Heart left ventricle (tissue), 16 donors: ENCODE results near the gene SSR2. TPM values are rescaled to one million over a fixed set of nuclear protein-coding genes. Genes with fewer than 3 reads are reported as not detected.

Experiments
- ATAC-seq, 4 donors: fragments of 200-7000 bp; cut with Tn5 transposase; one replicate each; pipeline ENCODE4 v1.9.1; 2020 to 2022; ENCODE audit warnings: moderate library complexity in 4 of 4, mild to moderate bottlenecking in 3 of 4, moderate number of reproducible peaks in 1 of 4
- DNase-seq, 5 donors: peaks; one replicate each; pipeline ENCODE4 v3.0.0-alpha.2; 2020
- H3K27ac ChIP-seq, 12 donors: fragments of 200-600 bp; sonication (generic) in 4 of 12; one replicate each; pipeline versions ENCODE4 v1.5.0 to v1.8.0; 2016 to 2022; ENCODE audit warnings: mild to moderate bottlenecking in 2 of 12
- H3K27me3 ChIP-seq, 9 donors: fragments of 200-600 bp; sonication (generic) in 2 of 9; one replicate each; pipeline versions ENCODE4 v1.5.1 to v1.8.0; 2016 to 2022; ENCODE audit warnings: mild to moderate bottlenecking in 3 of 9
- H3K36me3 ChIP-seq, 9 donors: fragments of 200-600 bp; sonication (generic) in 2 of 9; one replicate each; pipeline versions ENCODE4 v1.5.0 to v1.8.0; 2018 to 2022; ENCODE audit warnings: mild to moderate bottlenecking in 2 of 9
- H3K4me1 ChIP-seq, 12 donors: fragments of 200-600 bp; sonication (generic) in 4 of 12; one replicate each; pipeline versions ENCODE4 v1.5.0 to v1.8.0; 2016 to 2022; ENCODE audit warnings: mild to moderate bottlenecking in 3 of 12
- H3K4me3 ChIP-seq, 12 donors: fragments of 200-600 bp; sonication (generic) in 4 of 12; one replicate each; pipeline versions ENCODE4 v1.5.0 to v1.8.0; 2017 to 2022; ENCODE audit warnings: mild to moderate bottlenecking in 9 of 12, moderate library complexity in 4 of 12
- H3K9me3 ChIP-seq, 12 donors: fragments of 200-600 bp; sonication (generic) in 4 of 12; one replicate each; pipeline versions ENCODE4 v1.5.0 to v1.8.0; 2016 to 2022; ENCODE audit warnings: mild to moderate bottlenecking in 1 of 12
- POLR2A ChIP-seq, 2 donors: fragments of 450-650 bp; IDR thresholded peaks; one replicate each; pipeline ENCODE4 v1.6.1; 2017; ENCODE audit warnings: antibody characterized with exemption in 2 of 2, mild to moderate bottlenecking in 2 of 2, moderate library complexity in 2 of 2
- WGBS, 4 donors: extraction: QIAGEN DNeasy Blood & Tissue Kit in 2 of 4; methylation state at CpG; one replicate each; pipeline versions ENCODE4 v1.1.5 to v1.1.7; 2013 to 2018; 5-methylcytosine and 5-hydroxymethylcytosine counted together
- intact Hi-C, 10 donors: fragments of 100-400 bp; cut with DNase I; formaldehyde crosslinking; loops; one replicate each; pipeline versions ENCODE4 v1.11.1 to v1.14.2; 2022
- polyA plus RNA-seq, 2 donors: library from polyadenylated mRNA; stranded (reverse); fragments of 200-250 nt; gene quantifications; one replicate each; pipeline ENCODE4 v1.2.3, GENCODE V29; 2013
- total RNA-seq, 9 donors: library from RNA; depleted of rRNA in 2 of 9; stranded (reverse); fragments of >200 nt in 2 of 9; fragmentation: NEBNext Ultra II Directional in 3 of 9; extraction: Animal tissue kit (Norgen Biotek cat#: 25700) in 3 of 9; gene quantifications; one replicate each; pipeline versions ENCODE4 v1.1.0 to v1.2.4, GENCODE V29; 2016 to 2023
- TF ChIP-seq, protein P1 (sequence below), 12 donors: fragments of 200-600 bp; sonication (generic) in 4 of 12; IDR thresholded peaks; one replicate each; pipeline versions ENCODE4 v1.5.0 to v1.8.0; 2018 to 2022; ENCODE audit warnings: antibody characterized with exemption in 12 of 12, mild to moderate bottlenecking in 5 of 12
- donor health status: ischemic (EF 13 %, LVEDD 7.1; RV severe dilation, severe dysfunction).
- donor health status: healthy with polysubstance abuse.
- donor health status: DM: no; HTN: yes; CAD: no.
- donor health status: DM: no; HTN: no; CAD: no.
- donor health status: ischemic (EF 25% LVEDD 6.9; RV normal size, moderate dysfunction).
- donor health status: ischemic (EF 25% LVEDD 5.7; RV mildly dilated, moderate dysfunction).
- donor health status: healthy.
- donor health status: DM: yes; HTN: yes; CAD: no.
- donor health status: ischemic (EF 35%, LVEDD 5.7; RV mildly dilated, moderate dysfunction).
- donor health status: nonischemic (EF 11% LVEDD 7.7; RV severe dilation, severe dysfunction).
- donor health status: DM: yes; HTN: yes; CAD: no.
- donor health status: PGD.
- donor health status: ischemic (EF 29% LVEDD 5.4; RV normal size, mild dysfunction).
- donor health status: nonischemic (EF 23%, LVEDD 6.1; RV moderate dilation, normal function).

The SSR2 gene
- total and polyA plus RNA-seq, 11 donors = 63.9 to 282 (median 81.2) TPM

DNA sequence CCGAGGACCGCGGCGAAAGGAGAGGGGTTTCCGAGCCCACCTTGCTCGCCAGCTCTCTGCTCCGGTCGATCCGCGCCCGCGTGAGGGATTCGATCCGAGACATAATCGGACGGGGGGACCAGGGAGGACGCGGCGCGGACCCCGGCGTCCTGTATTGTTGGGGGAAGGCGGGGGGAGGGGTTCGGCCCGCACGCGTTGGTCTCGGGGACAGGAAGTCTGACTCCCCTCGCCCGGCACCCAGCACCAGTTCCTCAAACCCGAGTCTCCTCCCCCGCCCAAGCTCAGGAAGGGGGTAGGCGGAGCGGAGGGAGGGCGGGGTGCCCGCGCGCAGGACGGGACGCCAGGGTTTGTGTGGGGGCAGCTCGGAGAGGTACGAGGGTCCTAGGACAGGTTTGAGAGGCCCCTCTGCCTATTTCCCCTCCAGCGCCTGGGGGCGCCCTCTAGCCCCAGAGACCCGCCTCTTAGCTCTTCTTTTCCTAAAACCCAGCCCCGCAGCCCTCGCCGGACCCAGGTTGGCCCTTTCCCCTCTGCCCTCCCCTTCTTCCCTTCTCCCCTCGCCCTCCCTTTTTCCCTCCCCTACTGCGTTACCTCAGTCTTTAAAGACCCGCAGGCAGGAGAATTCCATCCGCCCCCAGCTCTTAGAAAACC lies 42.3 kb downstream of the SSR2 start, which contains the start of gene ARHGEF2:
Gene ARHGEF2, minus strand, starts transcription at position 223 of the 648 bp plus-strand sequence. Its CDS starts 120 bp downstream, at position 103.
- intact Hi-C loops = loop anchor here in 5 of 10 donors (1.0 to 5.0 kb wide), 3 partner anchors 12 to 44 kb away; partner anchors contain the start of genes RXFP4 (in 4 of the 5) and KHDC4 (in 1 of the 5)
- peak in 1 of 2 donors; percentile 43 for TF ChIP-seq POLR2A (IDR thresholded peaks at IDR 0.05)
- TF ChIP-seq, protein P1, sequence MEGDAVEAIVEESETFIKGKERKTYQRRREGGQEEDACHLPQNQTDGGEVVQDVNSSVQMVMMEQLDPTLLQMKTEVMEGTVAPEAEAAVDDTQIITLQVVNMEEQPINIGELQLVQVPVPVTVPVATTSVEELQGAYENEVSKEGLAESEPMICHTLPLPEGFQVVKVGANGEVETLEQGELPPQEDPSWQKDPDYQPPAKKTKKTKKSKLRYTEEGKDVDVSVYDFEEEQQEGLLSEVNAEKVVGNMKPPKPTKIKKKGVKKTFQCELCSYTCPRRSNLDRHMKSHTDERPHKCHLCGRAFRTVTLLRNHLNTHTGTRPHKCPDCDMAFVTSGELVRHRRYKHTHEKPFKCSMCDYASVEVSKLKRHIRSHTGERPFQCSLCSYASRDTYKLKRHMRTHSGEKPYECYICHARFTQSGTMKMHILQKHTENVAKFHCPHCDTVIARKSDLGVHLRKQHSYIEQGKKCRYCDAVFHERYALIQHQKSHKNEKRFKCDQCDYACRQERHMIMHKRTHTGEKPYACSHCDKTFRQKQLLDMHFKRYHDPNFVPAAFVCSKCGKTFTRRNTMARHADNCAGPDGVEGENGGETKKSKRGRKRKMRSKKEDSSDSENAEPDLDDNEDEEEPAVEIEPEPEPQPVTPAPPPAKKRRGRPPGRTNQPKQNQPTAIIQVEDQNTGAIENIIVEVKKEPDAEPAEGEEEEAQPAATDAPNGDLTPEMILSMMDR (IDR thresholded peaks at IDR 0.05) = peak in 8 of 12 donors; percentile 0 to 51 (median 32)
- Histone ChIP-seq H3K4me3 (peak within 1 kb of the TSS; percentile 65 to 97 (median 86)), H3K27me3 (no peaks in the 10 kb centered on the region), H3K9me3 (no peaks in the 10 kb centered on the region), H3K27ac (peak within 1 kb of the TSS; percentile 91 to 100 (median 98)), H3K36me3 (peaks cover 0 to 11% (median 0%) of the 10 kb centered on the region in 9 donors), H3K4me1 (peaks cover 23 to 93% (median 66%) of the 10 kb centered on the region in 12 donors)
- peak; percentile 89 to 92 (median 91) for DNase-seq
- WGBS, 4 donors = 0 to 1% (median 0%) methylated on average over 34 to 52 of the region's 52 CpGs
- peak; percentile 33 to 75 (median 73) for ATAC-seq

DNA sequence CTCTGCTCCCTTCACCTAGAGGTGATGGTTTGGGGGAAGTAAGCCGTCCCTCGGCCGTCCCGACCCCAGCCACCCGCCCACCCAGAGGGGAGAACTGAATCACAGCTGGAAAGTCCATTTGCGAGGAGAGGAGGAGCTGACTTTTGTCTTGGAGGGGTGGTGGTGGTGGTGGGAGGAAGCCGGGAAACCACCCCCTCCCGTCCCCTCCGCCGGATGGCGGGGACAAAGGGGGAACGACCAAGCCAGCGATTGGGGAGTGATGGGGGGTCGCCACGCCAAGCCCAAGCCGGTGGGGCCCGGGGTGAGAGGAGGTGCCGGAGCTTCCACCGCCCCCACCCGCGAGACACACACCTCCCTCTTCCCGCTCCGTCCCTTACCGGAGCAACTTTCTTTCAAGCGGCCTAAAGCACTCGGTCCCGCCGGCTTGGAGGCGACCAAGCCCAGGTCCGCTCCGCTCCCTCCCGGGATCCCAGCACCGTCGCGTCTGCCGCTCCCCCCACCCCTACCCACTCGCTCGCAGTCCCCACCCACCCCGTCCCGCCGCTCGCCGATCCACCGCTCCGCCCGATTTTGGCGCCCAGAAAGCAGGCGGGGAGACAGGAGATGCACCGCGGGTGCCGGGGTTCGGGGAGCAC lies 42.9 kb downstream of the SSR2 start:
- H3K9me3 ChIP-seq = no peaks in the 10 kb centered on the region
- H3K4me1 ChIP-seq = peaks cover 23 to 93% (median 68%) of the 10 kb centered on the region in 12 donors
- no peaks in the 10 kb centered on the region for H3K27me3 ChIP-seq
- DNase-seq = peak in 4 of 5 donors; percentile 54 to 70 (median 66)
- ATAC-seq = peak in 3 of 4 donors; percentile 41 to 44 (median 44)
- intact Hi-C loops = loop anchor here in 5 of 10 donors (1.0 to 5.0 kb wide), 3 partner anchors 12 to 43 kb away; partner anchors contain the start of genes RXFP4 (in 4 of the 5) and KHDC4 (in 1 of the 5)
- WGBS, 4 donors = 1 to 3% (median 1%) methylated on average over 7 to 52 of the region's 52 CpGs
- peak overlapping the region; percentile 91 to 100 (median 98) for H3K27ac ChIP-seq
- peak overlapping the region; percentile 65 to 97 (median 86) for H3K4me3 ChIP-seq
- peaks cover 0 to 14% (median 0%) of the 10 kb centered on the region in 9 donors for H3K36me3 ChIP-seq
- TF ChIP-seq POLR2A (IDR thresholded peaks at IDR 0.05) = no peak
- TF ChIP-seq, protein P1 (IDR thresholded peaks at IDR 0.05) = no peak

- Histone ChIP-seq H3K27me3 (no peaks in the 10 kb centered on the region), H3K27ac (peak overlapping the region; percentile 91 to 100 (median 98)), H3K9me3 (no peaks in the 10 kb centered on the region), H3K4me1 (peaks cover 20 to 93% (median 70%) of the 10 kb centered on the region in 12 donors), H3K4me3 (peak overlapping the region; percentile 65 to 97 (median 86)), H3K36me3 (peaks cover 0 to 20% (median 0%) of the 10 kb centered on the region in 9 donors)
- ATAC-seq (peak in 1 of 4 donors; percentile 0), DNase-seq (peak in 1 of 5 donors; percentile 27)
- intact Hi-C loops = loop anchor here in 4 of 10 donors (5.0 kb wide), 1 partner anchor 35 kb away; the partner anchor contains the start of gene RXFP4 (in 4 of the 4)
- TF ChIP-seq, protein P1 (IDR thresholded peaks at IDR 0.05) = no peak
- no peak for TF ChIP-seq POLR2A (IDR thresholded peaks at IDR 0.05)
- 9 to 13% (median 10%) methylated on average over 5 of the region's 5 CpGs for whole genome bisulfite sequencing, 4 donors
These were observed 43.6 kb downstream of the SSR2 start for GRCh38 chr1:155976913-155977689.
